ENCODE measurements around the gene CELF4.

The CELF4 gene

GRCh38 chr18:37453752-37454151 lies 111.8 kb downstream of the CELF4 start:
- Histone ChIP-seq H3K27ac (ENCODE audit: low read length) (peak overlapping the region; percentile 24), H3K9me3 (ENCODE audit: control insufficient read depth in 2 of 2, low read length in 2 of 2) (no peaks in the 10 kb centered on the region), H3K27me3 (ENCODE audit: control insufficient read depth in 1 of 2, insufficient read depth in 2 of 2, low read length in 2 of 2) (no peaks in the 10 kb centered on the region), H3K36me3 (ENCODE audit: control insufficient read depth in 2 of 2, insufficient read depth in 2 of 2, low read length in 2 of 2) (no peaks in the 10 kb centered on the region), H3K4me1 (ENCODE audit: control insufficient read depth, insufficient read depth, low read length) (peaks cover 18% of the 10 kb centered on the region), H3K9ac (ENCODE audit: low read length in 2 of 2) (no peak overlapping the region), H3K4me3 (ENCODE audit: low read length in 2 of 2) (no peak overlapping the region)

DNA sequence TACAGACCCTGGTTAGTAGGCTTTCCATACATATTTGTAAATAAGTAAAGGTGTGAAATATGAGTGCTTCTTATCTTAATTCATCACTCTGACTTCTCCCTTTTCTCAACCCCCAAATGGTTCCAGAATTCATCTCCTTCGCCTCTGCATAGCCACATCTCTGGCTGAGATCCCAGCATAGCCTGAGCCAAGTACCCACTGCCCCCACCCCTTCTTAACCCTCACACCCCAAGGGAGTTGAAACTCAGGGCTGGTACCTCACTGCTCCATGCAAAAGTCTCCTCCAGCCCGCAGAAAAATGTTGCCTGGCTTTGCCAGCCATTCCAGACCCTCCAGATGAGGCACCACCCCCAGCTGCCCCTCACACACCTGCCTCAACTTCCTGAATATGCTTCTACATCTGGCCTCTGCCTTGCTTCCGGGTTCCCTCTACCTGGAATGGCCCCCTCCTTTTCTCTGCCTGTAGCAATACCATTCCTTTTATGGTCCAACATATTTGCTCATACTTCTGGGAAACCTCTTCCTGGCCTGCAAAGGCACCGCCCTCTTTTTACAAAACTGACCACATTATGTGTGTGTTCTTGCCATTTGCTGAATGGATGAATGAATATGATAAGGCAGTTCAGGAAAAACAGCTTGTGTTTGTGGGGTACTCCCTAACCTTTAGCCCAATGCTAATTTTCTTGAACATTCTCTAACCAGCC lies 112.8 kb downstream of the CELF4 start:
- no peak overlapping the region for H3K4me3 ChIP-seq (ENCODE audit: low read length in 2 of 2)
- H3K9me3 ChIP-seq (ENCODE audit: control insufficient read depth in 2 of 2, low read length in 2 of 2), result no peaks in the 10 kb centered on the region
- H3K4me1 ChIP-seq (ENCODE audit: control insufficient read depth, insufficient read depth, low read length), result peaks cover 18% of the 10 kb centered on the region
- H3K36me3 ChIP-seq (ENCODE audit: control insufficient read depth in 2 of 2, insufficient read depth in 2 of 2, low read length in 2 of 2), result no peaks in the 10 kb centered on the region
- no peaks in the 10 kb centered on the region for H3K27me3 ChIP-seq (ENCODE audit: control insufficient read depth in 1 of 2, insufficient read depth in 2 of 2, low read length in 2 of 2)
- H3K27ac ChIP-seq (ENCODE audit: low read length), result peak overlapping the region; percentile 24
- H3K9ac ChIP-seq (ENCODE audit: low read length in 2 of 2), result no peak overlapping the region

GRCh38 chr18:37452015-37452414 lies 113.6 kb downstream of the CELF4 start:
- H3K9me3 ChIP-seq (ENCODE audit: control insufficient read depth in 2 of 2, low read length in 2 of 2), result no peaks in the 10 kb centered on the region
- H3K4me3 ChIP-seq (ENCODE audit: low read length in 2 of 2), result no peak overlapping the region
- H3K36me3 ChIP-seq (ENCODE audit: control insufficient read depth in 2 of 2, insufficient read depth in 2 of 2, low read length in 2 of 2), result no peaks in the 10 kb centered on the region
- no peaks in the 10 kb centered on the region for H3K27me3 ChIP-seq (ENCODE audit: control insufficient read depth in 1 of 2, insufficient read depth in 2 of 2, low read length in 2 of 2)
- no peak overlapping the region for H3K27ac ChIP-seq (ENCODE audit: low read length)
- peaks cover 18% of the 10 kb centered on the region for H3K4me1 ChIP-seq (ENCODE audit: control insufficient read depth, insufficient read depth, low read length)
- no peak overlapping the region for H3K9ac ChIP-seq (ENCODE audit: low read length in 2 of 2)

- peaks cover 18% of the 10 kb centered on the region for H3K4me1 ChIP-seq (ENCODE audit: control insufficient read depth, insufficient read depth, low read length)
- no peak overlapping the region for H3K27ac ChIP-seq (ENCODE audit: low read length)
- no peaks in the 10 kb centered on the region for H3K27me3 ChIP-seq (ENCODE audit: control insufficient read depth in 1 of 2, insufficient read depth in 2 of 2, low read length in 2 of 2)
- H3K36me3 ChIP-seq (ENCODE audit: control insufficient read depth in 2 of 2, insufficient read depth in 2 of 2, low read length in 2 of 2), result no peaks in the 10 kb centered on the region
- no peak overlapping the region for H3K4me3 ChIP-seq (ENCODE audit: low read length in 2 of 2)
- H3K9ac ChIP-seq (ENCODE audit: low read length in 2 of 2), result no peak overlapping the region
- no peaks in the 10 kb centered on the region for H3K9me3 ChIP-seq (ENCODE audit: control insufficient read depth in 2 of 2, low read length in 2 of 2)
These were observed 114.3 kb downstream of the CELF4 start for GRCh38 chr18:37451239-37451825.

DNA sequence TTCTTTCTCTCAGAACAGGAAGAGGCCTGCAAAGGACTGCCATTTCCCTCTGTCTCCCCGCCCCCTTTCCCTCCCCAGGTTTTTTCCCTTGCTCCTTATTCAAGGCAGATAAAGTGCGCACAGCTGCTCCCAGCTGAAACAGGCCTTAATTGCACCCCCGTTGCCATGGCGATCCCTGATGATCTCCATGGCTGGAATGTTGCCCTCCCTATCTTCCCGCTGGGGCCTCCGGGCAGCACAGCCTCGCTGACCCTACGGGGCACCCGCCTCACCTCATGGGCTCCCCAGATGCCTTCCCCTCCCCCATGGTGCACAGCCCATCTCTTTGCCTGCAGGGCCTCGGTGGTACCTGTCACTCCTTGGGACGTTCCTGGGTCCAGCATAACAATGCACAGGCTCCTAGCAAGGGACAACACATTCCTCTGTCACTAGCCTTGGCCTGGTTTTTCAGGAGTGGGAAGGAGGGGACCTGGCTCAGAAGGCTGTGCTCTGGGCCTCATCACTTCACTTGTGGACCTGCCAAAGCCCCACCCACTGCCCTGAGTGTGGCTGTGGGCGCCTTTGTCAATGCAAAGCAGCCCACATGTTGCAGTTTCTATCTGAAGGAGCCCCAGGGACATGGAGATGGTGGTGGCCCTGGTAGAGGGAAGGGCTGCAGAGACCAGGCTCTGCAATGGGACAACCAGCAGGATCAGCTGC lies 115.0 kb downstream of the CELF4 start:
- H3K9me3 ChIP-seq (ENCODE audit: control insufficient read depth in 2 of 2, low read length in 2 of 2), result no peaks in the 10 kb centered on the region
- no peaks in the 10 kb centered on the region for H3K36me3 ChIP-seq (ENCODE audit: control insufficient read depth in 2 of 2, insufficient read depth in 2 of 2, low read length in 2 of 2)
- no peaks in the 10 kb centered on the region for H3K27me3 ChIP-seq (ENCODE audit: control insufficient read depth in 1 of 2, insufficient read depth in 2 of 2, low read length in 2 of 2)
- peaks cover 18% of the 10 kb centered on the region for H3K4me1 ChIP-seq (ENCODE audit: control insufficient read depth, insufficient read depth, low read length)
- no peak overlapping the region for H3K4me3 ChIP-seq (ENCODE audit: low read length in 2 of 2)
- H3K27ac ChIP-seq (ENCODE audit: low read length), result no peak overlapping the region
- H3K9ac ChIP-seq (ENCODE audit: low read length in 2 of 2), result no peak overlapping the region

- peaks cover 18% of the 10 kb centered on the region for H3K4me1 ChIP-seq (ENCODE audit: control insufficient read depth, insufficient read depth, low read length)
- no peak overlapping the region for H3K4me3 ChIP-seq (ENCODE audit: low read length in 2 of 2)
- no peaks in the 10 kb centered on the region for H3K36me3 ChIP-seq (ENCODE audit: control insufficient read depth in 2 of 2, insufficient read depth in 2 of 2, low read length in 2 of 2)
- no peaks in the 10 kb centered on the region for H3K9me3 ChIP-seq (ENCODE audit: control insufficient read depth in 2 of 2, low read length in 2 of 2)
- H3K9ac ChIP-seq (ENCODE audit: low read length in 2 of 2), result no peak overlapping the region
- H3K27me3 ChIP-seq (ENCODE audit: control insufficient read depth in 1 of 2, insufficient read depth in 2 of 2, low read length in 2 of 2), result peaks cover 0 to 2% of the 10 kb centered on the region in 2 donors
- no peak overlapping the region for H3K27ac ChIP-seq (ENCODE audit: low read length)
These were observed 116.0 kb downstream of the CELF4 start for GRCh38 chr18:37449618-37450017.

DNA sequence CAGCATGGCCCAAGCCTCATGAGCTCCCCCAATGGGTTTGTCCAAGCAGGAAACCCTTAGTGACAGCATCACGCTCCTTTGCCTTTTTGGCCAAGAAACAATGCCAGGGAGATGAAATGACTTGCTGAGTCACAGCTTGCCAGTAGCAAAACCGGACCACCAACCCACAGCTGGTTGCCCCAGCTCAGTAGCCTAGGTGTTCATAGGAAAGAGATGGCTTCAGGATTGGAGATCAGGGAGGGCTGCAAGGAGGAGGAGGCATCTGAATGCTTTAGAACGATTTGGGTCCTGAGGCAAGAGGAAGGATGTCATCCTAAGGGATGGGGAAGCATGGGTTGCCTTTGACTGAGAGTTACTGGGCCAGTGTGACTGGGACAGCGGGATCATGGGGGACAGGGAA lies 116.7 kb downstream of the CELF4 start:
- Histone ChIP-seq H3K4me1 (ENCODE audit: control insufficient read depth, insufficient read depth, low read length) (peaks cover 18% of the 10 kb centered on the region), H3K27ac (ENCODE audit: low read length) (no peak overlapping the region)

GRCh38 chr18:37447962-37448888 lies 117.4 kb downstream of the CELF4 start:
- no peaks in the 10 kb centered on the region for H3K36me3 ChIP-seq (ENCODE audit: control insufficient read depth in 2 of 2, insufficient read depth in 2 of 2, low read length in 2 of 2)
- no peak overlapping the region for H3K4me3 ChIP-seq (ENCODE audit: low read length in 2 of 2)
- peaks cover 18% of the 10 kb centered on the region for H3K4me1 ChIP-seq (ENCODE audit: control insufficient read depth, insufficient read depth, low read length)
- no peak overlapping the region for H3K27ac ChIP-seq (ENCODE audit: low read length)
- no peak overlapping the region for H3K9ac ChIP-seq (ENCODE audit: low read length in 2 of 2)
- no peaks in the 10 kb centered on the region for H3K9me3 ChIP-seq (ENCODE audit: control insufficient read depth in 2 of 2, low read length in 2 of 2)
- H3K27me3 ChIP-seq (ENCODE audit: control insufficient read depth in 1 of 2, insufficient read depth in 2 of 2, low read length in 2 of 2), result peaks cover 0 to 6% of the 10 kb centered on the region in 2 donors

More for the DNA sequence above, 116.7 kb downstream of the CELF4 start:
- Histone ChIP-seq H3K9me3 (ENCODE audit: control insufficient read depth in 2 of 2, low read length in 2 of 2) (no peaks in the 10 kb centered on the region), H3K27me3 (ENCODE audit: control insufficient read depth in 1 of 2, insufficient read depth in 2 of 2, low read length in 2 of 2) (peaks cover 0 to 6% of the 10 kb centered on the region in 2 donors), H3K9ac (ENCODE audit: low read length in 2 of 2) (no peak overlapping the region), H3K4me3 (ENCODE audit: low read length in 2 of 2) (no peak overlapping the region), H3K36me3 (ENCODE audit: control insufficient read depth in 2 of 2, insufficient read depth in 2 of 2, low read length in 2 of 2) (no peaks in the 10 kb centered on the region)

DNA sequence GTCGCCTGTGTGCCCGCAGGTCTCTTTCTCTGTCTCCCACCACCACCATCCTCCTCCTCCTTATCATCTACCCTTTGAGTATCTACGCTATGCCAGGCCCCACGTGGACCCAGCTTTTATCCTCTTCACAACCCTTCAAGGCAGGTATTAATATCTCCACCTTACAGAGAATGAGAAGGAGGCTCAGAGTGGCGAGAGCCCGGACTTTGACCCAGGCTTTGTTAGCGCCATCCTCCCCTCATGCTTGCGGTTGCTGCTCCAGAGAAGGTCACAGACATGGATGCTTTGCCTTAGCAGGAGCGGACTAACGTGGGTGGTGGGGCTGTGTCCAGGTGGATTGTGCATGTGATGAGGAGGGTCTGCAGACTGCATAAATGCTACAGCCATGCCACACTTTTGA lies 119.8 kb downstream of the CELF4 start:
- no peak overlapping the region for H3K27ac ChIP-seq (ENCODE audit: low read length)

GRCh38 chr18:37445368-37445767 lies 120.2 kb downstream of the CELF4 start:
- Histone ChIP-seq H3K27me3 (ENCODE audit: control insufficient read depth in 1 of 2, insufficient read depth in 2 of 2, low read length in 2 of 2) (peaks cover 2 to 11% of the 10 kb centered on the region in 2 donors), H3K4me1 (ENCODE audit: control insufficient read depth, insufficient read depth, low read length) (no peaks in the 10 kb centered on the region), H3K27ac (ENCODE audit: low read length) (no peak overlapping the region), H3K9ac (ENCODE audit: low read length in 2 of 2) (no peak overlapping the region), H3K36me3 (ENCODE audit: control insufficient read depth in 2 of 2, insufficient read depth in 2 of 2, low read length in 2 of 2) (no peaks in the 10 kb centered on the region), H3K4me3 (ENCODE audit: low read length in 2 of 2) (no peak overlapping the region), H3K9me3 (ENCODE audit: control insufficient read depth in 2 of 2, low read length in 2 of 2) (no peaks in the 10 kb centered on the region)

More for the DNA sequence above, 119.8 kb downstream of the CELF4 start:
- H3K27me3 ChIP-seq (ENCODE audit: control insufficient read depth in 1 of 2, insufficient read depth in 2 of 2, low read length in 2 of 2), result peaks cover 0 to 11% of the 10 kb centered on the region in 2 donors
- H3K9ac ChIP-seq (ENCODE audit: low read length in 2 of 2), result no peak overlapping the region
- H3K4me1 ChIP-seq (ENCODE audit: control insufficient read depth, insufficient read depth, low read length), result peaks cover 3% of the 10 kb centered on the region
- no peaks in the 10 kb centered on the region for H3K9me3 ChIP-seq (ENCODE audit: control insufficient read depth in 2 of 2, low read length in 2 of 2)
- no peaks in the 10 kb centered on the region for H3K36me3 ChIP-seq (ENCODE audit: control insufficient read depth in 2 of 2, insufficient read depth in 2 of 2, low read length in 2 of 2)
- no peak overlapping the region for H3K4me3 ChIP-seq (ENCODE audit: low read length in 2 of 2)

Measured in stomach smooth muscle (tissue), 2 donors.